ENCODE measurements around the gene CCRL2. TPM values are rescaled to one million over a fixed set of nuclear protein-coding genes. Genes with fewer than 3 reads are reported as not detected.

CCRL2 gene
- total RNA-seq, 1 donor from 2014 or later: not detected

- H3K36me3 Mint-ChIP-seq (ENCODE audit: unreplicated experiment): no peaks in the 10 kb centered on the region
- no peak for TF ChIP-seq CTCF (IDR thresholded peaks at IDR 0.05)
- H3K27ac Mint-ChIP-seq (ENCODE audit: unreplicated experiment): no peak overlapping the region
- no peak overlapping the region for H3K4me3 Mint-ChIP-seq (ENCODE audit: unreplicated experiment)
- H3K9me3 Mint-ChIP-seq (ENCODE audit: unreplicated experiment): peaks cover 4% of the 10 kb centered on the region
- no peak for DNase-seq (ENCODE audit: extremely low spot score, unreplicated experiment)
- H3K4me1 Mint-ChIP-seq (ENCODE audit: unreplicated experiment): no peaks in the 10 kb centered on the region
- peaks cover 15% of the 10 kb centered on the region for H3K27me3 Mint-ChIP-seq (ENCODE audit: unreplicated experiment)
Observed at GRCh38 chr3:46395766-46396530, 11.1 kb upstream of the CCRL2 start.

GRCh38 chr3:46397111-46397510 is 9.9 kb upstream of the CCRL2 start:
- no peak for TF ChIP-seq CTCF (IDR thresholded peaks at IDR 0.05)
- Mint-ChIP-seq H3K27me3 (ENCODE audit: unreplicated experiment) (peaks cover 15% of the 10 kb centered on the region), H3K36me3 (ENCODE audit: unreplicated experiment) (no peaks in the 10 kb centered on the region), H3K4me3 (ENCODE audit: unreplicated experiment) (no peak overlapping the region), H3K27ac (ENCODE audit: unreplicated experiment) (no peak overlapping the region), H3K4me1 (ENCODE audit: unreplicated experiment) (no peaks in the 10 kb centered on the region), H3K9me3 (ENCODE audit: unreplicated experiment) (peaks cover 4% of the 10 kb centered on the region)
- DNase-seq (ENCODE audit: extremely low spot score, unreplicated experiment): no peak

- H3K9me3 Mint-ChIP-seq (ENCODE audit: unreplicated experiment): peaks cover 8% of the 10 kb centered on the region
- H3K4me3 Mint-ChIP-seq (ENCODE audit: unreplicated experiment): no peak overlapping the region
- peaks cover 9% of the 10 kb centered on the region for H3K27me3 Mint-ChIP-seq (ENCODE audit: unreplicated experiment)
- DNase-seq (ENCODE audit: extremely low spot score, unreplicated experiment): no peak
- no peaks in the 10 kb centered on the region for H3K36me3 Mint-ChIP-seq (ENCODE audit: unreplicated experiment)
- no peak overlapping the region for H3K27ac Mint-ChIP-seq (ENCODE audit: unreplicated experiment)
- H3K4me1 Mint-ChIP-seq (ENCODE audit: unreplicated experiment): no peaks in the 10 kb centered on the region
- no peak for TF ChIP-seq CTCF (IDR thresholded peaks at IDR 0.05)
Observed at GRCh38 chr3:46398186-46398955, 8.7 kb upstream of the CCRL2 start.

GRCh38 chr3:46399098-46399497 is 8.0 kb upstream of the CCRL2 start:
- H3K27ac Mint-ChIP-seq (ENCODE audit: unreplicated experiment): no peak overlapping the region
- no peak for DNase-seq (ENCODE audit: extremely low spot score, unreplicated experiment)
- H3K4me3 Mint-ChIP-seq (ENCODE audit: unreplicated experiment): no peak overlapping the region
- no peak for TF ChIP-seq CTCF (IDR thresholded peaks at IDR 0.05)
- peaks cover 9% of the 10 kb centered on the region for H3K27me3 Mint-ChIP-seq (ENCODE audit: unreplicated experiment)
- H3K36me3 Mint-ChIP-seq (ENCODE audit: unreplicated experiment): no peaks in the 10 kb centered on the region
- peaks cover 8% of the 10 kb centered on the region for H3K9me3 Mint-ChIP-seq (ENCODE audit: unreplicated experiment)
- H3K4me1 Mint-ChIP-seq (ENCODE audit: unreplicated experiment): peaks cover 3% of the 10 kb centered on the region

- H3K9me3 Mint-ChIP-seq (ENCODE audit: unreplicated experiment): peaks cover 8% of the 10 kb centered on the region
- peaks cover 6% of the 10 kb centered on the region for H3K27me3 Mint-ChIP-seq (ENCODE audit: unreplicated experiment)
- H3K27ac Mint-ChIP-seq (ENCODE audit: unreplicated experiment): no peak overlapping the region
- no peak for TF ChIP-seq CTCF (IDR thresholded peaks at IDR 0.05)
- no peak for DNase-seq (ENCODE audit: extremely low spot score, unreplicated experiment)
- peaks cover 3% of the 10 kb centered on the region for H3K4me1 Mint-ChIP-seq (ENCODE audit: unreplicated experiment)
- no peak overlapping the region for H3K4me3 Mint-ChIP-seq (ENCODE audit: unreplicated experiment)
- H3K36me3 Mint-ChIP-seq (ENCODE audit: unreplicated experiment): no peaks in the 10 kb centered on the region
Observed at GRCh38 chr3:46399557-46399956, 7.5 kb upstream of the CCRL2 start.

Measured in osteocyte (in vitro differentiated cells).